ENCODE measurements around the gene WDHD1.

Gene WDHD1, protein sequence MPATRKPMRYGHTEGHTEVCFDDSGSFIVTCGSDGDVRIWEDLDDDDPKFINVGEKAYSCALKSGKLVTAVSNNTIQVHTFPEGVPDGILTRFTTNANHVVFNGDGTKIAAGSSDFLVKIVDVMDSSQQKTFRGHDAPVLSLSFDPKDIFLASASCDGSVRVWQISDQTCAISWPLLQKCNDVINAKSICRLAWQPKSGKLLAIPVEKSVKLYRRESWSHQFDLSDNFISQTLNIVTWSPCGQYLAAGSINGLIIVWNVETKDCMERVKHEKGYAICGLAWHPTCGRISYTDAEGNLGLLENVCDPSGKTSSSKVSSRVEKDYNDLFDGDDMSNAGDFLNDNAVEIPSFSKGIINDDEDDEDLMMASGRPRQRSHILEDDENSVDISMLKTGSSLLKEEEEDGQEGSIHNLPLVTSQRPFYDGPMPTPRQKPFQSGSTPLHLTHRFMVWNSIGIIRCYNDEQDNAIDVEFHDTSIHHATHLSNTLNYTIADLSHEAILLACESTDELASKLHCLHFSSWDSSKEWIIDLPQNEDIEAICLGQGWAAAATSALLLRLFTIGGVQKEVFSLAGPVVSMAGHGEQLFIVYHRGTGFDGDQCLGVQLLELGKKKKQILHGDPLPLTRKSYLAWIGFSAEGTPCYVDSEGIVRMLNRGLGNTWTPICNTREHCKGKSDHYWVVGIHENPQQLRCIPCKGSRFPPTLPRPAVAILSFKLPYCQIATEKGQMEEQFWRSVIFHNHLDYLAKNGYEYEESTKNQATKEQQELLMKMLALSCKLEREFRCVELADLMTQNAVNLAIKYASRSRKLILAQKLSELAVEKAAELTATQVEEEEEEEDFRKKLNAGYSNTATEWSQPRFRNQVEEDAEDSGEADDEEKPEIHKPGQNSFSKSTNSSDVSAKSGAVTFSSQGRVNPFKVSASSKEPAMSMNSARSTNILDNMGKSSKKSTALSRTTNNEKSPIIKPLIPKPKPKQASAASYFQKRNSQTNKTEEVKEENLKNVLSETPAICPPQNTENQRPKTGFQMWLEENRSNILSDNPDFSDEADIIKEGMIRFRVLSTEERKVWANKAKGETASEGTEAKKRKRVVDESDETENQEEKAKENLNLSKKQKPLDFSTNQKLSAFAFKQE

GRCh38 chr14:55026793-55027561 lies at the start of gene WDHD1, which contains the start of gene SOCS4:
Gene WDHD1, minus strand, starts transcription at chr14:55027099. Its CDS starts 312 bp downstream, at chr14:55026787.
Gene SOCS4, plus strand, starts transcription at chr14:55027236. Its CDS starts 15,806 bp downstream, at chr14:55043042.
- DNase-seq (ENCODE audit: low read depth) = peak; percentile 66
- TF ChIP-seq, protein P1, sequence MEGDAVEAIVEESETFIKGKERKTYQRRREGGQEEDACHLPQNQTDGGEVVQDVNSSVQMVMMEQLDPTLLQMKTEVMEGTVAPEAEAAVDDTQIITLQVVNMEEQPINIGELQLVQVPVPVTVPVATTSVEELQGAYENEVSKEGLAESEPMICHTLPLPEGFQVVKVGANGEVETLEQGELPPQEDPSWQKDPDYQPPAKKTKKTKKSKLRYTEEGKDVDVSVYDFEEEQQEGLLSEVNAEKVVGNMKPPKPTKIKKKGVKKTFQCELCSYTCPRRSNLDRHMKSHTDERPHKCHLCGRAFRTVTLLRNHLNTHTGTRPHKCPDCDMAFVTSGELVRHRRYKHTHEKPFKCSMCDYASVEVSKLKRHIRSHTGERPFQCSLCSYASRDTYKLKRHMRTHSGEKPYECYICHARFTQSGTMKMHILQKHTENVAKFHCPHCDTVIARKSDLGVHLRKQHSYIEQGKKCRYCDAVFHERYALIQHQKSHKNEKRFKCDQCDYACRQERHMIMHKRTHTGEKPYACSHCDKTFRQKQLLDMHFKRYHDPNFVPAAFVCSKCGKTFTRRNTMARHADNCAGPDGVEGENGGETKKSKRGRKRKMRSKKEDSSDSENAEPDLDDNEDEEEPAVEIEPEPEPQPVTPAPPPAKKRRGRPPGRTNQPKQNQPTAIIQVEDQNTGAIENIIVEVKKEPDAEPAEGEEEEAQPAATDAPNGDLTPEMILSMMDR (IDR thresholded peaks at IDR 0.05; ENCODE audit: control insufficient read depth, insufficient read depth, low read depth, low read length, missing control alignments) = peak; percentile 9
- H3K4me3 ChIP-seq (ENCODE audit: control insufficient read depth, low read depth, low read length) = peak within 1 kb of the TSS; percentile 100

GRCh38 chr14:55075628-55076175 lies 48.8 kb upstream of the WDHD1 start:
- no peak overlapping the region for H3K4me3 ChIP-seq (ENCODE audit: control insufficient read depth, low read depth, low read length)
- TF ChIP-seq, protein P1 (IDR thresholded peaks at IDR 0.05; ENCODE audit: control insufficient read depth, insufficient read depth, low read depth, low read length, missing control alignments) = no peak
- no peak for DNase-seq (ENCODE audit: low read depth)

- H3K4me3 ChIP-seq (ENCODE audit: control insufficient read depth, low read depth, low read length) = no peak overlapping the region
- DNase-seq (ENCODE audit: low read depth) = no peak
- TF ChIP-seq, protein P1 (IDR thresholded peaks at IDR 0.05; ENCODE audit: control insufficient read depth, insufficient read depth, low read depth, low read length, missing control alignments) = no peak
Observed at GRCh38 chr14:55074662-55075061, 47.8 kb upstream of the WDHD1 start.

- no peak overlapping the region for H3K4me3 ChIP-seq (ENCODE audit: control insufficient read depth, low read depth, low read length)
- peak; percentile 45 for DNase-seq (ENCODE audit: low read depth)
- TF ChIP-seq, protein P1 (IDR thresholded peaks at IDR 0.05; ENCODE audit: control insufficient read depth, insufficient read depth, low read depth, low read length, missing control alignments) = no peak
Observed at GRCh38 chr14:55073856-55074255, 47.0 kb upstream of the WDHD1 start.

GRCh38 chr14:55071870-55072640 lies 45.2 kb upstream of the WDHD1 start:
- DNase-seq (ENCODE audit: low read depth) = peak; percentile 91
- TF ChIP-seq, protein P1 (IDR thresholded peaks at IDR 0.05; ENCODE audit: control insufficient read depth, insufficient read depth, low read depth, low read length, missing control alignments) = no peak
- no peak overlapping the region for H3K4me3 ChIP-seq (ENCODE audit: control insufficient read depth, low read depth, low read length)

Data from AG09309 (cell line).